ENCODE data around the gene KRTAP13-4. TPM values are rescaled to one million over a fixed set of nuclear protein-coding genes. Genes with fewer than 3 reads are reported as not detected.

The KRTAP13-4 gene
- total and polyA plus RNA-seq, 12 donors = not detected

GRCh38 chr21:30468900-30469714, 39.1 kb downstream of the KRTAP13-4 start:
- no peaks in the 10 kb centered on the region for H3K9me3 ChIP-seq (replicated peaks in 1 of 3)
- no peak for TF ChIP-seq POLR2A (IDR thresholded peaks at IDR 0.05)
- TF ChIP-seq CTCF (IDR thresholded peaks at IDR 0.05) = no peak
- no peak overlapping the region for H3K4me3 ChIP-seq
- no peaks in the 10 kb centered on the region for H3K27me3 ChIP-seq
- no peaks in the 10 kb centered on the region for H3K4me1 ChIP-seq (replicated peaks in 1 of 2)
- H3K27ac ChIP-seq = no peak overlapping the region
- no peaks in the 10 kb centered on the region for H3K36me3 ChIP-seq (replicated peaks in 1 of 2)
- DNase-seq = no peak
- intact Hi-C loops (cut with DNase I) = no loop called here
- 34 to 57% (median 42%) methylated on average over 6 of the region's 6 CpGs for WGBS, 4 donors

GRCh38 chr21:30478004-30478403, 48.0 kb downstream of the KRTAP13-4 start:
- intact Hi-C loops (cut with DNase I) = no loop called here
- Histone ChIP-seq H3K36me3 (replicated peaks in 1 of 2) (no peaks in the 10 kb centered on the region), H3K27ac (no peak overlapping the region), H3K4me3 (no peak overlapping the region), H3K9me3 (replicated peaks in 1 of 3) (no peaks in the 10 kb centered on the region), H3K4me1 (replicated peaks in 1 of 2) (no peaks in the 10 kb centered on the region), H3K27me3 (no peaks in the 10 kb centered on the region)
- TF ChIP-seq POLR2A (IDR thresholded peaks at IDR 0.05) (no peak), CTCF (IDR thresholded peaks at IDR 0.05) (no peak)
- WGBS, 4 donors = 25 to 40% (median 27%) methylated on average over 3 of the region's 3 CpGs
- no peak for DNase-seq

GRCh38 chr21:30479259-30479658, 49.2 kb downstream of the KRTAP13-4 start:
- intact Hi-C loops (cut with DNase I) = no loop called here

GRCh38 chr21:30480145-30480544, 50.1 kb downstream of the KRTAP13-4 start, which contains the start of gene KRTAP19-1:
TSS of gene KRTAP19-1 (minus strand) at chr21:30480367. CDS start at chr21:30480317, 50 bp downstream.
- DNase-seq = no peak
- Histone ChIP-seq H3K27ac (no peak within 1 kb of the TSS), H3K4me1 (replicated peaks in 1 of 2) (no peaks in the 10 kb centered on the region), H3K9me3 (replicated peaks in 1 of 3) (no peaks in the 10 kb centered on the region), H3K4me3 (no peak within 1 kb of the TSS), H3K27me3 (no peaks in the 10 kb centered on the region), H3K36me3 (replicated peaks in 1 of 2) (no peaks in the 10 kb centered on the region)
- TF ChIP-seq CTCF (IDR thresholded peaks at IDR 0.05) (no peak), POLR2A (IDR thresholded peaks at IDR 0.05) (no peak)
- intact Hi-C loops (cut with DNase I) = no loop called here
- WGBS, 4 donors = 78 to 85% (median 83%) methylated on average over 4 to 7 of the region's 7 CpGs

More at GRCh38 chr21:30479259-30479658, 49.2 kb downstream of the KRTAP13-4 start:
- Histone ChIP-seq H3K27me3 (no peaks in the 10 kb centered on the region), H3K36me3 (replicated peaks in 1 of 2) (no peaks in the 10 kb centered on the region), H3K27ac (no peak overlapping the region), H3K9me3 (replicated peaks in 1 of 3) (no peaks in the 10 kb centered on the region), H3K4me1 (replicated peaks in 1 of 2) (no peaks in the 10 kb centered on the region), H3K4me3 (no peak overlapping the region)
- no peak for DNase-seq
- WGBS, 4 donors = 59 to 69% (median 66%) methylated on average over 4 of the region's 4 CpGs
- TF ChIP-seq POLR2A (IDR thresholded peaks at IDR 0.05) = no peak
- no peak for TF ChIP-seq CTCF (IDR thresholded peaks at IDR 0.05)

Other genes with a start within 250 kb of the KRTAP13-4 start
- gene CLDN8, start 214.1 kb upstream of the KRTAP13-4 start, total RNA-seq = under 1 TPM in 1 of 9 donors, not detected in 8; 0.14 TPM
- not detected for gene CLDN8, start 214.1 kb upstream of the KRTAP13-4 start, polyA plus RNA-seq
- not detected for gene KRTAP24-1, start 147.3 kb upstream of the KRTAP13-4 start, total RNA-seq
- gene KRTAP24-1, start 147.3 kb upstream of the KRTAP13-4 start, polyA plus RNA-seq = not detected
- not detected for gene KRTAP25-1, start 140.7 kb upstream of the KRTAP13-4 start, total RNA-seq
- not detected for gene KRTAP25-1, start 140.7 kb upstream of the KRTAP13-4 start, polyA plus RNA-seq
- not detected for gene KRTAP26-1, start 109.9 kb upstream of the KRTAP13-4 start, total RNA-seq
- not detected for gene KRTAP26-1, start 109.9 kb upstream of the KRTAP13-4 start, polyA plus RNA-seq
- not detected for gene KRTAP27-1, start 92.5 kb upstream of the KRTAP13-4 start, total RNA-seq
- not detected for gene KRTAP27-1, start 92.5 kb upstream of the KRTAP13-4 start, polyA plus RNA-seq
- gene KRTAP23-1, start 81.6 kb upstream of the KRTAP13-4 start, total RNA-seq = not detected
- not detected for gene KRTAP23-1, start 81.6 kb upstream of the KRTAP13-4 start, polyA plus RNA-seq
- under 1 TPM in 1 of 9 donors, not detected in 8; 0.41 TPM for gene KRTAP13-2, start 57.9 kb upstream of the KRTAP13-4 start, total RNA-seq
- gene KRTAP13-2, start 57.9 kb upstream of the KRTAP13-4 start, polyA plus RNA-seq = not detected
- not detected for gene KRTAP13-1, start 34.2 kb upstream of the KRTAP13-4 start, total RNA-seq
- not detected for gene KRTAP13-1, start 34.2 kb upstream of the KRTAP13-4 start, polyA plus RNA-seq
- not detected for gene KRTAP13-3, start 4.3 kb upstream of the KRTAP13-4 start, total RNA-seq
- not detected for gene KRTAP13-3, start 4.3 kb upstream of the KRTAP13-4 start, polyA plus RNA-seq
- not detected for gene KRTAP15-1, start 10.1 kb downstream of the KRTAP13-4 start, total RNA-seq
- gene KRTAP15-1, start 10.1 kb downstream of the KRTAP13-4 start, polyA plus RNA-seq = not detected
- gene KRTAP19-1, start 50.1 kb downstream of the KRTAP13-4 start, total RNA-seq = not detected
- gene KRTAP19-1, start 50.1 kb downstream of the KRTAP13-4 start, polyA plus RNA-seq = not detected
- gene KRTAP19-2, start 57.2 kb downstream of the KRTAP13-4 start, total RNA-seq = not detected
- not detected for gene KRTAP19-2, start 57.2 kb downstream of the KRTAP13-4 start, polyA plus RNA-seq
- not detected for gene KRTAP19-3, start 61.8 kb downstream of the KRTAP13-4 start, total RNA-seq
- not detected for gene KRTAP19-3, start 61.8 kb downstream of the KRTAP13-4 start, polyA plus RNA-seq
- not detected for gene KRTAP19-4, start 66.9 kb downstream of the KRTAP13-4 start, total RNA-seq
- not detected for gene KRTAP19-4, start 66.9 kb downstream of the KRTAP13-4 start, polyA plus RNA-seq
- not detected for gene KRTAP19-5, start 71.9 kb downstream of the KRTAP13-4 start, total RNA-seq
- gene KRTAP19-5, start 71.9 kb downstream of the KRTAP13-4 start, polyA plus RNA-seq = not detected
- not detected for gene KRTAP19-6, start 111.6 kb downstream of the KRTAP13-4 start, total RNA-seq
- gene KRTAP19-6, start 111.6 kb downstream of the KRTAP13-4 start, polyA plus RNA-seq = not detected
- gene KRTAP19-7, start 131.1 kb downstream of the KRTAP13-4 start, total RNA-seq = not detected
- gene KRTAP19-7, start 131.1 kb downstream of the KRTAP13-4 start, polyA plus RNA-seq = not detected
- not detected for gene KRTAP22-2, start 160.2 kb downstream of the KRTAP13-4 start, total RNA-seq
- gene KRTAP22-2, start 160.2 kb downstream of the KRTAP13-4 start, polyA plus RNA-seq = not detected
- gene KRTAP6-3, start 162.2 kb downstream of the KRTAP13-4 start, total RNA-seq = not detected
- gene KRTAP6-3, start 162.2 kb downstream of the KRTAP13-4 start, polyA plus RNA-seq = not detected
- not detected for gene KRTAP6-2, start 168.7 kb downstream of the KRTAP13-4 start, total RNA-seq
- not detected for gene KRTAP6-2, start 168.7 kb downstream of the KRTAP13-4 start, polyA plus RNA-seq
- gene KRTAP22-1, start 170.9 kb downstream of the KRTAP13-4 start, total RNA-seq = not detected
- not detected for gene KRTAP22-1, start 170.9 kb downstream of the KRTAP13-4 start, polyA plus RNA-seq
- not detected for gene KRTAP6-1, start 183.7 kb downstream of the KRTAP13-4 start, total RNA-seq
- gene KRTAP6-1, start 183.7 kb downstream of the KRTAP13-4 start, polyA plus RNA-seq = not detected
- not detected for gene KRTAP20-1, start 186.2 kb downstream of the KRTAP13-4 start, total RNA-seq
- not detected for gene KRTAP20-1, start 186.2 kb downstream of the KRTAP13-4 start, polyA plus RNA-seq
- gene KRTAP20-4, start 190.4 kb downstream of the KRTAP13-4 start, total RNA-seq = not detected
- gene KRTAP20-4, start 190.4 kb downstream of the KRTAP13-4 start, polyA plus RNA-seq = not detected
- gene KRTAP20-2, start 205.0 kb downstream of the KRTAP13-4 start, total RNA-seq = not detected
- not detected for gene KRTAP20-2, start 205.0 kb downstream of the KRTAP13-4 start, polyA plus RNA-seq
- not detected for gene KRTAP20-3, start 212.6 kb downstream of the KRTAP13-4 start, total RNA-seq
- not detected for gene KRTAP20-3, start 212.6 kb downstream of the KRTAP13-4 start, polyA plus RNA-seq

All from adrenal gland (tissue), 12 donors.